Spleen (tissue), 7 donors: ENCODE results near the gene TNRC6B.

Experiments
- POLR2AphosphoS5 ChIP-seq, 3 donors: sonication (generic); formaldehyde crosslinking; IDR thresholded peaks; one replicate each; pipeline ENCODE4 v1.5.1; 2017; ENCODE audit warnings: antibody characterized with exemption in 3 of 3
- TF ChIP-seq, protein P1 (sequence below), 11 experiments: fragments of 200-600 bp in 7 of 11; fragments of 450-650 bp in 4 of 11; sonication (generic) in 4 of 11; IDR thresholded peaks in 8 of 11; conservative IDR thresholded peaks in 3 of 11; 1 replicate in 7 of 11; 2 replicates in 4 of 11; pipeline versions ENCODE4 v1.4.0 to v1.8.0; 2016 to 2021; ENCODE audit warnings: antibody characterized with exemption in 11 of 11, inconsistent platforms in 4 of 11, mild to moderate bottlenecking in 1 of 11
- donor health status: DM: no; HTN: no; CAD: no; lungs with moderate emphysema.
- donor health status: DM: no; HTN: no; CAD: no.
- donor health status: DM: no; HTN: no; CAD: no.

DNA sequence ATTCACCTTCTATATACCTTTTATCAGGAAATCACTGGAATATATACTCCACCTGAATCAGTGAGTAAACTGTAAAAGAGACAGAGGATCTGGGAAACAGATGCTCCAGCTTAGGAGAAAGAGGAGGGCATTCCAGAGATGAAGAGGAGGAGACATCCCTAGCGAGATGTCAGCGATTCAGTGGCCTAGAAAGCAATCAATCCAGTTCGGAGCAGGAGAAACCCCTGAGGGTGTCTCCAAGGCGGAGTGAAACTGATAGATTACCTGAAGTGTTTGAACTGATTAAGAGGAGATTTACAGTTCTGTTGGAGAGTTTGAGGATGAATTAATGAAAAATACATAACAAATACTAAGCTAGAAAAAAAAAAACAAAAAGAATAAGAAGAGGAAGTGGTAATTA lies 24.5 kb upstream of the TNRC6B start:
- TF ChIP-seq, protein P1, sequence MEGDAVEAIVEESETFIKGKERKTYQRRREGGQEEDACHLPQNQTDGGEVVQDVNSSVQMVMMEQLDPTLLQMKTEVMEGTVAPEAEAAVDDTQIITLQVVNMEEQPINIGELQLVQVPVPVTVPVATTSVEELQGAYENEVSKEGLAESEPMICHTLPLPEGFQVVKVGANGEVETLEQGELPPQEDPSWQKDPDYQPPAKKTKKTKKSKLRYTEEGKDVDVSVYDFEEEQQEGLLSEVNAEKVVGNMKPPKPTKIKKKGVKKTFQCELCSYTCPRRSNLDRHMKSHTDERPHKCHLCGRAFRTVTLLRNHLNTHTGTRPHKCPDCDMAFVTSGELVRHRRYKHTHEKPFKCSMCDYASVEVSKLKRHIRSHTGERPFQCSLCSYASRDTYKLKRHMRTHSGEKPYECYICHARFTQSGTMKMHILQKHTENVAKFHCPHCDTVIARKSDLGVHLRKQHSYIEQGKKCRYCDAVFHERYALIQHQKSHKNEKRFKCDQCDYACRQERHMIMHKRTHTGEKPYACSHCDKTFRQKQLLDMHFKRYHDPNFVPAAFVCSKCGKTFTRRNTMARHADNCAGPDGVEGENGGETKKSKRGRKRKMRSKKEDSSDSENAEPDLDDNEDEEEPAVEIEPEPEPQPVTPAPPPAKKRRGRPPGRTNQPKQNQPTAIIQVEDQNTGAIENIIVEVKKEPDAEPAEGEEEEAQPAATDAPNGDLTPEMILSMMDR (IDR thresholded peaks at IDR 0.05 in 8 of 11, conservative IDR thresholded peaks at IDR 0.05 in 3 of 11): no peak
- TF ChIP-seq POLR2AphosphoS5 (IDR thresholded peaks at IDR 0.05): no peak
